ENCODE results near the gene PLPPR5. TPM values are rescaled to one million over a fixed set of nuclear protein-coding genes. Genes with fewer than 3 reads are reported as not detected.
"Not testable (repeated sequence)": the region's sequence is repeated elsewhere in the genome, so short reads cannot be mapped to it uniquely, and the experiment has no call there.

PLPPR5 gene
- total RNA-seq, 1 donor from 2014 or later, result not detected

- DNase-seq (ENCODE audit: low read depth in 2 of 2), result no peak
These were observed 85.5 kb downstream of the PLPPR5 start for GRCh38 chr1:98919211-98919610.

- DNase-seq (ENCODE audit: low read depth in 2 of 2), result no peak
These were observed 90.1 kb downstream of the PLPPR5 start for GRCh38 chr1:98914547-98914946.

GRCh38 chr1:98910827-98911226 lies 93.8 kb downstream of the PLPPR5 start:
- no peak for DNase-seq (ENCODE audit: low read depth in 2 of 2)

GRCh38 chr1:98908980-98909379 lies 95.7 kb downstream of the PLPPR5 start:
- no peak for DNase-seq (ENCODE audit: low read depth in 2 of 2)

GRCh38 chr1:98906809-98907208 lies 97.9 kb downstream of the PLPPR5 start:
- no peak for DNase-seq (ENCODE audit: low read depth in 2 of 2)

GRCh38 chr1:98906361-98906760 lies 98.3 kb downstream of the PLPPR5 start:
- DNase-seq (ENCODE audit: low read depth in 2 of 2), result peak in 1 of 2 donors; percentile 39

- DNase-seq (ENCODE audit: low read depth in 2 of 2), result no peak
These were observed 100.0 kb downstream of the PLPPR5 start for GRCh38 chr1:98904684-98905083.

GRCh38 chr1:98903726-98904125 lies 100.9 kb downstream of the PLPPR5 start:
- DNase-seq (ENCODE audit: low read depth in 2 of 2), result no peak

- peak; percentile 78 for DNase-seq (ENCODE audit: low read depth in 2 of 2)
These were observed 101.4 kb downstream of the PLPPR5 start for GRCh38 chr1:98903261-98903660.

- no peak for DNase-seq (ENCODE audit: low read depth in 2 of 2)
These were observed 105.7 kb downstream of the PLPPR5 start for GRCh38 chr1:98898940-98899339.

- no peak for DNase-seq (ENCODE audit: low read depth in 2 of 2)
These were observed 107.2 kb downstream of the PLPPR5 start for GRCh38 chr1:98897479-98897878.

- no peak for DNase-seq (ENCODE audit: low read depth in 2 of 2)
These were observed 107.8 kb downstream of the PLPPR5 start for GRCh38 chr1:98896711-98897445.

GRCh38 chr1:98893371-98893770 lies 111.3 kb downstream of the PLPPR5 start:
- no peak for DNase-seq (ENCODE audit: low read depth in 2 of 2)

- DNase-seq (ENCODE audit: low read depth in 2 of 2), result no peak
These were observed 115.8 kb downstream of the PLPPR5 start for GRCh38 chr1:98888869-98889268.

GRCh38 chr1:98887507-98887906 lies 117.2 kb downstream of the PLPPR5 start:
- no peak for DNase-seq (ENCODE audit: low read depth in 2 of 2)

GRCh38 chr1:98884864-98885263 lies 119.8 kb downstream of the PLPPR5 start:
- no peak for DNase-seq (ENCODE audit: low read depth in 2 of 2)

- no peak for DNase-seq (ENCODE audit: low read depth in 2 of 2)
These were observed 122.8 kb downstream of the PLPPR5 start for GRCh38 chr1:98881901-98882300.

GRCh38 chr1:98881234-98881633 lies 123.4 kb downstream of the PLPPR5 start:
- DNase-seq (ENCODE audit: low read depth in 2 of 2), result not testable (repeated sequence)

- DNase-seq (ENCODE audit: low read depth in 2 of 2), result no peak
These were observed 129.8 kb downstream of the PLPPR5 start for GRCh38 chr1:98874828-98875227.

- DNase-seq (ENCODE audit: low read depth in 2 of 2), result peak; percentile 7
These were observed 133.4 kb downstream of the PLPPR5 start for GRCh38 chr1:98870959-98871903.

- no peak for DNase-seq (ENCODE audit: low read depth in 2 of 2)
These were observed 138.9 kb downstream of the PLPPR5 start for GRCh38 chr1:98865796-98866195.

GRCh38 chr1:98860329-98860728 lies 144.3 kb downstream of the PLPPR5 start:
- DNase-seq (ENCODE audit: low read depth in 2 of 2), result no peak

- no peak for DNase-seq (ENCODE audit: low read depth in 2 of 2)
These were observed 150.5 kb downstream of the PLPPR5 start for GRCh38 chr1:98854137-98854536.

All from lung microvascular endothelial cell (primary cell).